ENCODE results near the gene FGFBP1.

DNA sequence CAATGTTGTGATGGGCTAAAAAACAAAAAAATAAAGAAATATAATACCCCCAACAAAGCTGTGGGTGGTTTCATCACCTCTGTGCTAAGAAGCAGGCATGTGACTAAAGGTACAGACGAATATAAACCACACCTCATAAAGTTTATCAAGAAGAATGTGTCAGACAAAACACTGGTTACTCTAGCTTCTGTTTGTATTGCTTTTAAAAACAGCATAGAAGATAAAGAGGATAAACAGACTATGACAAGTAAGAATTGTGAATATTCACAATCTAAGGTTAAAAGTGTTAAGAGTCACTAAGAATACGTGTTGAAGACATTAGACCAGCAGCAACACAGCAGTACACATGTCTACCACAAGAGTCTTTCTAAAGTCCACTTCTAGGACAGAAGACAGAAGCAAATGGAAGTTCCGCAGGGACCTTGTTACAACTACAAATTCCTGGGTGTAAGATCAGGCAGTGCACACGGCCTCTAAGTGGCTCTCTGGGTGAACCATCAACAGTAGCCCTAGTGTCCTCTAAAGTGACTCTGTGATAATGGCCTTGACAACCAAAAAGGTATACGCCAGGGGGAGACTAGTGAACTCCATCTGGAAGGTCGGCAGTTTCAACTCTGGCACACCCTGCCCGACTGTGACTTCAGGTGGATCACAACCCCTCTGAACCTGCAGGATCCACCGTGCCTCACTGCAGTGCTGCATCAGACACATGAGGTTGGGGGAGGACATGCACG, 32.7 kb upstream of the FGFBP1 start:
- TF ChIP-seq TARDBP (IDR thresholded peaks at IDR 0.05), result no peak
- no peak for TF ChIP-seq SIX5 (IDR thresholded peaks at IDR 0.05; ENCODE audit: borderline replicate concordance in 1 of 2, insufficient read depth in 1 of 2, low read depth in 1 of 2, low read length in 2 of 2)
- TF ChIP-seq ATF1 (CRISPR knock-in tag; IDR thresholded peaks at IDR 0.05), result no peak
- TF ChIP-seq ATF1 (tag; IDR thresholded peaks at IDR 0.05), result no peak
- TF ChIP-seq ZNF140 (CRISPR knock-in tag; IDR thresholded peaks at IDR 0.05), result no peak
